ENCODE results near the gene SHOX. TPM values are rescaled to one million over a fixed set of nuclear protein-coding genes. Genes with fewer than 3 reads are reported as not detected.

Gene SHOX
- total RNA-seq, 1 donor from 2014 or later: not detected

- DNase-seq (ENCODE audit: low spot score): no peak
Observed at GRCh38 chrX:666762-667720, 36.5 kb downstream of the SHOX start.

DNA sequence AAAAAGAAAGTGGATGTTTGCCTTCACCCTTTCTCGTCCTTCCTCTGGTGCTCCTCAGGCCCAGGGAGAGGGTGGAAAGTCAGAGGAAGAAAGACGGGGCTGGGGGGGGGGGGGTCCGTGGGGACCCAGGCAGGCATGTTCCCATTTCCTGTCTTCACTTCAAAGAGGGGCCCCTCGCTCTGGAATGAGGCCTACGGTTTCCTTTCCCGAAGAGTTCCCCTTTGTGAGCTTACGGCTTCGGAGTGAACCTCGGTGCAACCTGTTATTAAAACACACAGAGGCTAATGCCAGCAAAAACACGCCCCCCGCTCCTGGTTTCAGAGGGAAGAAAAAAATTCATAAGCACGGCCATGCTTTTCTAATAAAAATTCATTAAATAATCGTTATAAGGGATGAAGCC is 40.1 kb downstream of the SHOX start:
- no peak for DNase-seq (ENCODE audit: low spot score)

GRCh38 chrX:672931-673330 is 42.3 kb downstream of the SHOX start:
- DNase-seq (ENCODE audit: low spot score): no peak

DNA sequence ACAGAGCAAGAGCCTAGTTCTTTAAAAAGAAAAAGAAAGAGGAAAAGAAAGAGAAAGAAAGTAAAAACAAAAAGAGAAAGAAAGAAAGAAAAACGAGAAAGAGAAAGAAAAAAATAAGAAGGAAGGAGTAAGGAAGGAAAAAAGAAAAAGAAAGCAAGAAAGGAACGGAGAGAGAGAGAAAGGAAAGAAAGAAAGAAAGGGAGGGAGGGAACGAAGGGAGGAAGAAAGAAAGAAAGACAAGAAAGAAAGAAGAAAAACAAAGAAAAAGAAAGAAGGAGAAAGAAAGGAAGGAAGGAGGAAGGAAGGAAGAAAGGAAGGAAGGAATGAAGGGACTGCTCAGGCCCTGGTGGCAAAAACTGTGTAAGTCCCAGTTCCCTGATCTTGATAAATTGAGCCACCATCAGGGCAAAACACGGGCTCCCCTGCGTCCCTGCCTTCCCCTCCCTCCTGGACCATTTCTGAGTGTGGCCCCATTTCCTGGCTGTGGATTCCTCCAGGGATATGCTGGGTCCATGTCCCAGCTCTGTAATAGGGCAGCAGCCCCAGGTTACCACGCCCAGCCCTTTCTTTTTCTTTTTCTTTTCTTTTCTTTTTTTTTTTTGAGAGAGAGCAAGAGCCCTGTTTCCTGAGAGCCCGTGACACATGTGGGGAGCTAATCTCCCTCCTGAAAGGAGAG is 44.8 kb downstream of the SHOX start:
- no peak for DNase-seq (ENCODE audit: low spot score)

- no peak for DNase-seq (ENCODE audit: low spot score)
Observed at GRCh38 chrX:675955-676295, 45.3 kb downstream of the SHOX start.

- no peak for DNase-seq (ENCODE audit: low spot score)
Observed at GRCh38 chrX:677376-677775, 46.8 kb downstream of the SHOX start.

GRCh38 chrX:679291-679979 is 48.8 kb downstream of the SHOX start:
- no peak for DNase-seq (ENCODE audit: low spot score)

DNA sequence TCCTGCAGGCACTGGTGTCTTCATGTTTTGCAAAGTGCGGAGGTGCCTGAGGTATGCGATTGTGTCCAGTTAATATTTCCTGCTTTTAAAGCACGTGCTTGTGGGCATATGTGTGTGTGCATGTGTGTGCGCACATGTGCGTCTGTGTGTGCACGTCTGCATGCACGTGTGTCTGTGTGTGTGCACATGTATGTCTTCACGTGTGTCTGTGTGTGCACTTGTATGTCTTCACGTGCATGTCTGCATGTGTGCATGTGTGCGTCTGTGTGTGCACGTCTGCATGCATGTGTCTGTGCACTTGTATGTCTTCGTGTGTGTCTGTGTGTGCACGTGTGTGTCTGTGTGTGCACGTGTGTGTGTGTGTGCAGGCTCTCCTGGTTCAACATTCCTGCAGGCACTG is 49.5 kb downstream of the SHOX start:
- no peak for DNase-seq (ENCODE audit: low spot score)

- no peak for DNase-seq (ENCODE audit: low spot score)
Observed at GRCh38 chrX:681989-682388, 51.4 kb downstream of the SHOX start.

DNA sequence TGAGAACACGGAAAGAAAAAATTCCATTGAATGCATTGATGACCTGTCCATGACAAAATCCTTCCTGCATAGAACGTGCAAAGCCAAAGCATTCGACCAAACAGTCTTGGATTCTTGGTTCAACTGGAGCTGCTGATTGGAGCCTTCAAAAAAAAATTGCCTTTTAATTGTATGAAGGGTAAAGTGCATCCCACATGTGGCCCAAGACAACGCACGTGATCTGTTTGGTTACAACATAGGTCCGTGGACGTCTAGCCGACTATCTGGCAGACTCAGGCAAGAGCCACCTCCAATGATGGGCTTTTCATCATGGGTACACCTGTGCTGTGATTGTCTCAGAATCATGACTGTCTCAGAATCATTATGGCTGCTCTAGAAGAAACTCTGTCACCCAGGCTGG is 52.3 kb downstream of the SHOX start:
- DNase-seq (ENCODE audit: low spot score): no peak

- no peak for DNase-seq (ENCODE audit: low spot score)
Observed at GRCh38 chrX:683576-683975, 53.0 kb downstream of the SHOX start.

DNA sequence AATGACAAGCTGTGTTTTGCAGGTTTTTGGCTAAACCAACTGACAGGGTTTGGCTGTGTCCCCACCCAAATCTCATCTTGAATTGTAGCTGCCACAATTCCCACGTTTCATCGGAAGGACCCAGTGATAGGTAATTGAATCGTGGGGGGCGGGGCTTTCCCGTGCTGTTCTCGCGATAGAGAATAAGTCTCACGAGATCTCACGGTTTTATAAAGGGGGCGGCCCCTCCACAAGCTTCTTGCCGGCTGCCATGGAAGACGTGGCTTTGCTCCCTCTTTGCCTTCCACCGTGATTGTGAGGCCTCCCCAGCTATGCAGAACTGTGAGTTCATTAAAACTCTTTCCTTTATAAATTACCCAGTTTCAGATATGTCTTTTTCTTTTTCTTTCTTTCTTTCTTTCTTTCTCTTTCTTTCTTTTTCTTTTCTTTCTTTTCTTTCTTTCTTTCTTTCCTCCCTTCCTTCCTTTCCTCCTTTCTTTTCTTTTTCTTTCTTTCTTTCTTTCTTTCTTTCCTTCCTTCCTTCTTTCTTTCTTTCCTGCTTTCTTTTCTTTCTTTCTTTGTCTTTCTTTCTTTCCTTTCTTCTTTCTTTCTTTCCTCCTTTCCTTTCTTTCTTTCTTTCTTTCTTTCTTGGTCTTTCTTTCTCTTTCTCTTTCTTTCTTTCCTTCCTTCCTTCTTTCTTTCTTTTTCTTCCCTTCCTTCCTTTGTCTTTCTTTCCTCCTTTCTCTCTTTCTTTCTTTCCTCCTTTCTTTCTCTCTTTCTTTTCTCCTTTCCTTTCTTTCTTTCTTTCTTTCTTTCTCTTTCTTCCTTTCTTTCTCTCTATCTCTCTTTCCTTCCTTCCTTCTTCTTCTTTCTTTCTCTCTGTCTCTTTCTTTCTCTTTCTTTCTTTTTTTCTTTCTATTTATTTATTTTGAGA is 54.8 kb downstream of the SHOX start:
- no peak for DNase-seq (ENCODE audit: low spot score)

- no peak for DNase-seq (ENCODE audit: low spot score)
Observed at GRCh38 chrX:689983-690382, 59.4 kb downstream of the SHOX start.

DNA sequence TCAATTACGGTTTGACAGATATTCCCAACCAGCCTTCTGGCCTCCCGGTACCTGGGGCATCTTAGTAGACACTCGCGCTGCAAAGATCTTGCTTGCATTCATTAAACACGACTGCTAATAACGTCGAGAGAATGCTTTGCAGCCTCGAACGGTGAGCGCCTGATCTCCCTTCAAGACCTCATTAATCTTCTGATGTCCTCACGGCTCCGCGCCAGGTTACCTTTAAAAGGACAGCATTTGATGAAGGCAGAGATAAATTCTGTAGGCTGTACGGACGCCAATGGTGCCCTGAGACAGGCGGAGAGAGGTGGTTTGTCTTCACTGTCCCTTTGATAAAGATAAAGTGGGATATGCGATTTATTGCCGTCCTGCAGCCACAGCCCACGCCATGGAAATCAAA is 64.2 kb downstream of the SHOX start:
- no peak for DNase-seq (ENCODE audit: low spot score)

GRCh38 chrX:698206-698605 is 67.6 kb downstream of the SHOX start:
- DNase-seq (ENCODE audit: low spot score): no peak

GRCh38 chrX:700936-701335 is 70.3 kb downstream of the SHOX start:
- DNase-seq (ENCODE audit: low spot score): no peak

DNA sequence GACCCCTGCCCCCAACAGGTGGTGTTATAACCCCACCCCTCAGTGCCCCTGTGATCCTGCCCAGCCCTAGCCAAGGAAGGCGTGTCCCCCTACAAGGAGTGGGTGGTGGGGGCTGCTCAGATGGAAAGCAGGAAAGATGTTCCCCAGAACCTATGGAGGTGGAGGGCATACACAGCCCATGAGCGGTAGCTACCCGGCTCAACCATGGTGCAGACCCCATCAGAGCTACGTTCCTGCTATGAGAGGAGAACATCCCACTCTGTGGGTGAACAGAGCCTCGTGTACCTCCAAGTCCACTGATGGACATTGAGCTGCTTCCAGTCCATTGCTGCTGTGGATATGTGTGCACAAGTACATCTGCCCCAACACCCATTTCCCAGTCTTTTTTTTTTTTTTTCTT is 71.1 kb downstream of the SHOX start:
- DNase-seq (ENCODE audit: low spot score): no peak

DNA sequence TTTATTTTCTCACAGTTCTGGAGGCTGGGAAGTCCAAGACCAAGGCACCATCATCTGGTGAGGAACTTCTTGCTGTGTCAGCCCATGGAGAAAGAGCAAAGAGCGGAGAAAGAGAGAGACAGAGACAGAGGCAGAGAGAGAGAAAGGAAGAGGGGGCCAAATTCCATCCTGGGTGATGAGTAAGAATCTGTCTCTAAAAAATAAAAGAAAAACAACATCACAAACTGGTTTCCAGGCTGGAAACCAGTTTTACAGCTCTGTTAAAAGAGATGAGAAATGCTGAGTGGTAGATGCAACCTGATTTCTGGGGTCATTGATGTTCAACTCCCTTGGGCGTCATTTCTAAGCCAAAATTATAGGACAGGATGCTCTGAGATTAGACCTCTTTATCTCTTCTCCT is 72.9 kb downstream of the SHOX start:
- no peak for DNase-seq (ENCODE audit: low spot score)

- no peak for DNase-seq (ENCODE audit: low spot score)
Observed at GRCh38 chrX:703866-704265, 73.3 kb downstream of the SHOX start.
